Ovary (tissue), 3 donors: ENCODE data around the gene SMIM38.

Source experiments
- CTCF ChIP-seq, 3 donors: fragments of 450-650 bp in 2 of 3; fragments of 200-600 bp in 1 of 3; IDR thresholded peaks; one replicate each; pipeline versions ENCODE4 v1.5.1 to v1.8.0; 2016 to 2022; ENCODE audit warnings: antibody characterized with exemption in 3 of 3, mild to moderate bottlenecking in 1 of 3
- EP300 ChIP-seq: sonication (generic); formaldehyde crosslinking; IDR thresholded peaks from one replicate; pipeline ENCODE4 v1.6.1; 2017; ENCODE audit warnings: antibody characterized with exemption
- POLR2A ChIP-seq: fragments of 450-650 bp; IDR thresholded peaks from one replicate; pipeline ENCODE4 v1.6.1; 2017; ENCODE audit warnings: antibody characterized with exemption, mild to moderate bottlenecking, moderate library complexity
- donor health status: DM: no; HTN: no; CAD: no.

GRCh38 chr11:69110451-69110850, 45.3 kb upstream of the SMIM38 start:
- no peak for TF ChIP-seq CTCF (IDR thresholded peaks at IDR 0.05)
- no peak for TF ChIP-seq POLR2A
- no peak for TF ChIP-seq EP300
